Endothelial cell of umbilical vein (primary cell): Measurements from ENCODE around the gene ZC3H7A. TPM values are rescaled to one million over a fixed set of nuclear protein-coding genes. Genes with fewer than 3 reads are reported as not detected.

ENCODE experiments used
- BruUV-seq: library from RNA; stranded (reverse); fragments of 400-500 nt; replicated peaks from 2 replicates; lab custom pipeline; 2021; lab: Mats Ljungman, UMichigan
- CTCF ChIA-PET: fragments of 300-600, 350-600 bp; sonication (Branson Sonifier 250); formaldehyde crosslinking; loops from one replicate; lab custom pipeline; 2021; ENCODE audit warnings: antibody characterized with exemption, inconsistent platforms; lab: Charles Lee
- POLR2A ChIA-PET: fragments of 300-600, 350-600 bp; sonication (Branson Sonifier 250); formaldehyde crosslinking; loops from one replicate; lab custom pipeline; 2021; ENCODE audit warnings: antibody characterized with exemption, inconsistent platforms; lab: Charles Lee
- DNase-seq: peaks from one replicate; pipeline ENCODE4 v3.0.0-alpha.2; 2011; ENCODE audit warnings: low read depth, low spot score
- FAIRE-seq: peaks from 2 replicates; lab custom pipeline; 2011; peaks lifted over from hg19 to GRCh38; lab: Jason Lieb, UNC
- H2AFZ ChIP-seq: 2 replicates; pipeline ENCODE4 v1.6.0; 2012; ENCODE audit warnings: low read depth, low read length, control low read depth, inconsistent platforms
- H3K27ac ChIP-seq: 2 replicates; pipeline ENCODE4 v1.5.1; 2011; ENCODE audit warnings: low read depth, mild to moderate bottlenecking, control low read depth, low read length, moderate library complexity; ENCODE audit not compliant: insufficient read depth
- H3K27me3 ChIP-seq, 2 experiments: 2 replicates each; pipeline versions ENCODE4 v1.6.0 to v1.6.1; 2011; ENCODE audit warnings: low read length in 2 of 2, mixed read lengths in 1 of 2; ENCODE audit not compliant: control insufficient read depth in 2 of 2, insufficient read depth in 2 of 2
- H3K36me3 ChIP-seq, 2 experiments: 2 replicates in 1 of 2; 3 replicates in 1 of 2; pipeline ENCODE4 v1.5.1; 2011; ENCODE audit warnings: low read length in 2 of 2, mild to moderate bottlenecking in 1 of 2, moderate library complexity in 1 of 2; ENCODE audit not compliant: control insufficient read depth in 2 of 2, insufficient read depth in 2 of 2; ENCODE audit errors: extremely low read depth in 1 of 2
- H3K4me1 ChIP-seq: 3 replicates; pipeline ENCODE4 v1.5.1; 2011; ENCODE audit warnings: mild to moderate bottlenecking, low read length; ENCODE audit not compliant: control insufficient read depth, insufficient read depth; ENCODE audit errors: extremely low read depth
- H3K4me2 ChIP-seq: 2 replicates; pipeline ENCODE4 v1.6.1; 2011; ENCODE audit warnings: low read length, control low read depth, mixed read lengths; ENCODE audit not compliant: insufficient read depth
- H3K4me3 ChIP-seq, 3 experiments: fragments of 200-600 bp in 1 of 3; sonication (generic), shearing (Covaris generic) in 1 of 3; replicated peaks in 1 of 3; 2 replicates each; pipeline ENCODE4 v1.5.1; 2011 to 2016; ENCODE audit warnings: control low read depth in 3 of 3, low read length in 3 of 3, mild to moderate bottlenecking in 2 of 3, inconsistent platforms in 1 of 3, low read depth in 1 of 3, moderate library complexity in 1 of 3; ENCODE audit not compliant: insufficient read depth in 1 of 3
- H3K79me2 ChIP-seq: 2 replicates; pipeline ENCODE4 v1.6.0; 2012; ENCODE audit warnings: low read length, inconsistent platforms; ENCODE audit not compliant: control insufficient read depth, insufficient read depth
- H3K9ac ChIP-seq: replicated peaks from 2 replicates; pipeline ENCODE3; 2011; ENCODE audit warnings: low read length, control low read depth; ENCODE audit not compliant: insufficient read depth; ENCODE audit errors: extremely low read depth
- H3K9me1 ChIP-seq: replicated peaks from 3 replicates; pipeline ENCODE4 v1.6.0; 2011; ENCODE audit warnings: mild to moderate bottlenecking, low read length; ENCODE audit not compliant: control insufficient read depth, insufficient read depth; ENCODE audit errors: extremely low read depth
- H3K9me3 ChIP-seq: replicated peaks from 2 replicates; pipeline ENCODE4 v1.5.1; 2012; ENCODE audit warnings: low read length, inconsistent platforms; ENCODE audit not compliant: control insufficient read depth, insufficient read depth
- H4K20me1 ChIP-seq: replicated peaks from 2 replicates; pipeline ENCODE3; 2011; ENCODE audit warnings: mild to moderate bottlenecking, low read length; ENCODE audit not compliant: control insufficient read depth, insufficient read depth; ENCODE audit errors: extremely low read depth
- CTCF ChIP-seq, 2 donors: IDR thresholded peaks; 1 replicate in 1 of 2; 2 replicates in 1 of 2; pipeline ENCODE4 v1.5.1; 2011; ENCODE audit warnings: low read length in 2 of 2, mild to moderate bottlenecking in 2 of 2, moderate library complexity in 2 of 2, control low read depth in 1 of 2, inconsistent platforms in 1 of 2, low read depth in 1 of 2; ENCODE audit not compliant: insufficient read depth in 1 of 2; ENCODE audit errors: extremely low read depth in 1 of 2
- EZH2 ChIP-seq: IDR thresholded peaks from 2 replicates; pipeline ENCODE4 v1.6.1; 2012; ENCODE audit warnings: borderline replicate concordance, low read depth, mild to moderate bottlenecking, moderate library complexity, low read length, inconsistent platforms; ENCODE audit not compliant: severe bottlenecking
- FOS ChIP-seq: IDR thresholded peaks from 2 replicates; pipeline ENCODE4 v1.6.1; 2011; ENCODE audit warnings: mild to moderate bottlenecking, low read length, moderate library complexity, borderline replicate concordance; ENCODE audit not compliant: insufficient read depth
- GATA2 ChIP-seq: IDR thresholded peaks from 2 replicates; pipeline ENCODE4 v1.7.0; 2011; ENCODE audit warnings: low read depth, mild to moderate bottlenecking, moderate library complexity, mixed read lengths, low read length; ENCODE audit not compliant: insufficient read length, insufficient read depth
- JUN ChIP-seq: IDR thresholded peaks from 2 replicates; pipeline ENCODE4 v1.6.1; 2011; ENCODE audit warnings: borderline replicate concordance, low read depth; ENCODE audit not compliant: insufficient read length, insufficient read depth
- MAX ChIP-seq: IDR thresholded peaks from 2 replicates; pipeline ENCODE4 v1.6.1; 2011; ENCODE audit not compliant: insufficient read depth, insufficient read length
- MYC ChIP-seq: IDR thresholded peaks from one replicate; pipeline ENCODE4 v1.6.1; 2011; ENCODE audit warnings: mild to moderate bottlenecking, low read depth, low read length
- POLR2A ChIP-seq: IDR thresholded peaks from 2 replicates; pipeline ENCODE4 v1.6.1; 2012; ENCODE audit warnings: low read depth, mild to moderate bottlenecking, control low read depth, low read length
- POLR2AphosphoS5 ChIP-seq: IDR thresholded peaks from 2 replicates; pipeline ENCODE4 v1.6.1; 2012; ENCODE audit warnings: low read depth, mild to moderate bottlenecking, control low read depth, low read length, moderate library complexity; ENCODE audit not compliant: insufficient read depth
- dilution Hi-C: fragments of 300-500 bp; cut with MboI; formaldehyde crosslinking; loops from one replicate; pipeline ENCODE4 v1.15.0; 2019; ENCODE audit warnings: low sequenced_read_pairs; ENCODE audit not compliant: extremely low pct_ligation_motif_present
- intact Hi-C: fragments of 100-400 bp; cut with micrococcal nuclease; formaldehyde crosslinking; loops from one replicate; pipeline ENCODE4 v1.10.0; 2022
- polyA plus RNA-seq, 4 experiments: library from polyadenylated mRNA; depleted of rRNA in 3 of 4; stranded (reverse) in 3 of 4; unstranded in 1 of 4; fragments of >200 nt; gene quantifications; 2 replicates each; pipeline versions ENCODE4 v1.2.1 to v1.2.3, GENCODE V29; 2011 to 2012; ENCODE audit warnings: missing spikeins in 1 of 4
- total RNA-seq: library from RNA; stranded (reverse); gene quantifications from 2 replicates; pipeline ENCODE4 v1.2.3, GENCODE V29; 2021

ZC3H7A gene
- total and polyA plus RNA-seq, 2 donors (not counting 3 experiments of a cell fraction or from before 2014, with no cell fraction given), result 44.1 to 78.0 TPM

- no peak for FAIRE-seq
- Histone ChIP-seq H3K4me3 (no peak overlapping the region), H3K4me2 (no peak overlapping the region), H3K9me1 (no peaks in the 10 kb centered on the region), H4K20me1 (no peaks in the 10 kb centered on the region), H3K27me3 (no peaks in the 10 kb centered on the region), H3K4me1 (peaks cover 9% of the 10 kb centered on the region), H3K9me3 (no peaks in the 10 kb centered on the region), H3K36me3 (peaks cover 26 to 48% of the 10 kb centered on the region in 2 experiments), H3K27ac (no peak overlapping the region), H2AFZ (no peak overlapping the region), H3K79me2 (no peaks in the 10 kb centered on the region), H3K9ac (no peak overlapping the region)
- intact Hi-C loops, result no loop called here
- CTCF ChIA-PET, result interaction anchor here (0.6 to 1.9 kb wide), 3 partner anchors 8 to 51 kb away, joined by 3 to 5 read pairs (median 3); no protein-coding TSS in a partner anchor
- dilution Hi-C loops, result no loop called here
- POLR2A ChIA-PET, result no interaction called here
- no peak for DNase-seq
- no TSS peak for BruUV-seq
- TF ChIP-seq JUN (no peak), MAX (no peak), POLR2AphosphoS5 (no peak), EZH2 (no peak), MYC (no peak), GATA2 (no peak), POLR2A (no peak), CTCF (IDR thresholded peaks at IDR 0.05; ENCODE audit: extremely low read depth in 1 of 2, insufficient read depth in 1 of 2, low read depth in 1 of 2, low read length in 2 of 2) (no peak), FOS (no peak)
Measured at GRCh38 chr16:11759997-11760396, 37.1 kb downstream of the ZC3H7A start.
